ENCODE measurements around the gene CLCNKA.

Gene CLCNKA

GRCh38 chr1:16013908-16014258 lies 8.0 kb upstream of the CLCNKA start:
- Histone ChIP-seq H3K9me3 (ENCODE audit: insufficient read depth, low read length, severe bottlenecking) (no peaks in the 10 kb centered on the region), H3K4me3 (ENCODE audit: low read depth in 1 of 2, low read length in 2 of 2) (no peak overlapping the region), H3K4me2 (ENCODE audit: insufficient read depth, low read length) (no peak overlapping the region), H3K36me3 (ENCODE audit: insufficient read depth, low read length) (no peaks in the 10 kb centered on the region), H4K20me1 (ENCODE audit: insufficient read depth, low read length) (0 out of 2 replicates have a peak, but pooled peaks cover 10% of the 10 kb centered on the region), H3K27me3 (ENCODE audit: insufficient read depth, low read length, poor library complexity) (no peaks in the 10 kb centered on the region), H3K27ac (ENCODE audit: low read length) (no peak overlapping the region), H3K4me1 (ENCODE audit: insufficient read depth, low read length) (no peaks in the 10 kb centered on the region), H2AFZ (ENCODE audit: low read depth, low read length) (no peak overlapping the region), H3K9ac (ENCODE audit: low read depth, low read length) (no peak overlapping the region), H3K79me2 (ENCODE audit: insufficient read depth, low read length) (no peaks in the 10 kb centered on the region)
- DNase-seq, result no peak
- TF ChIP-seq CTCF (IDR thresholded peaks at IDR 0.05; ENCODE audit: borderline replicate concordance, extremely low read depth, low read length, poor library complexity, severe bottlenecking), result no peak
- no peak for TF ChIP-seq EZH2 (IDR thresholded peaks at IDR 0.05; ENCODE audit: borderline replicate concordance, low read depth, low read length, severe bottlenecking)
- no peak for ATAC-seq (ENCODE audit: insufficient read depth, low read depth)

GRCh38 chr1:16014509-16015482 lies 7.0 kb upstream of the CLCNKA start:
- Histone ChIP-seq H3K27me3 (ENCODE audit: insufficient read depth, low read length, poor library complexity) (peaks cover 1% of the 10 kb centered on the region), H4K20me1 (ENCODE audit: insufficient read depth, low read length) (peaks cover 7% of the 10 kb centered on the region; the same call in 1 of the 2 replicates), H3K27ac (ENCODE audit: low read length) (no peak overlapping the region), H3K4me1 (ENCODE audit: insufficient read depth, low read length) (no peaks in the 10 kb centered on the region), H3K36me3 (ENCODE audit: insufficient read depth, low read length) (no peaks in the 10 kb centered on the region), H3K9ac (ENCODE audit: low read depth, low read length) (no peak overlapping the region), H3K79me2 (ENCODE audit: insufficient read depth, low read length) (no peaks in the 10 kb centered on the region), H3K4me3 (ENCODE audit: low read depth in 1 of 2, low read length in 2 of 2) (no peak overlapping the region), H3K9me3 (ENCODE audit: insufficient read depth, low read length, severe bottlenecking) (no peaks in the 10 kb centered on the region), H3K4me2 (ENCODE audit: insufficient read depth, low read length) (no peak overlapping the region), H2AFZ (ENCODE audit: low read depth, low read length) (no peak overlapping the region)
- no peak for TF ChIP-seq CTCF (IDR thresholded peaks at IDR 0.05; ENCODE audit: borderline replicate concordance, extremely low read depth, low read length, poor library complexity, severe bottlenecking)
- no peak for TF ChIP-seq EZH2 (IDR thresholded peaks at IDR 0.05; ENCODE audit: borderline replicate concordance, low read depth, low read length, severe bottlenecking)
- DNase-seq (no peak), ATAC-seq (ENCODE audit: insufficient read depth, low read depth) (no peak)

GRCh38 chr1:16015491-16015890 lies 6.3 kb upstream of the CLCNKA start:
- no peaks in the 10 kb centered on the region for H3K79me2 ChIP-seq (ENCODE audit: insufficient read depth, low read length)
- TF ChIP-seq CTCF (IDR thresholded peaks at IDR 0.05; ENCODE audit: borderline replicate concordance, extremely low read depth, low read length, poor library complexity, severe bottlenecking), result no peak
- TF ChIP-seq EZH2 (IDR thresholded peaks at IDR 0.05; ENCODE audit: borderline replicate concordance, low read depth, low read length, severe bottlenecking), result no peak
- H3K27me3 ChIP-seq (ENCODE audit: insufficient read depth, low read length, poor library complexity), result peaks cover 8% of the 10 kb centered on the region
- no peaks in the 10 kb centered on the region for H3K36me3 ChIP-seq (ENCODE audit: insufficient read depth, low read length)
- no peak overlapping the region for H3K4me2 ChIP-seq (ENCODE audit: insufficient read depth, low read length)
- no peaks in the 10 kb centered on the region for H3K4me1 ChIP-seq (ENCODE audit: insufficient read depth, low read length)
- no peak overlapping the region for H3K27ac ChIP-seq (ENCODE audit: low read length)
- no peak for ATAC-seq (ENCODE audit: insufficient read depth, low read depth)
- peaks cover 6% of the 10 kb centered on the region; the same call in 1 of the 2 replicates for H4K20me1 ChIP-seq (ENCODE audit: insufficient read depth, low read length)
- H3K9me3 ChIP-seq (ENCODE audit: insufficient read depth, low read length, severe bottlenecking), result no peaks in the 10 kb centered on the region
- H2AFZ ChIP-seq (ENCODE audit: low read depth, low read length), result no peak overlapping the region
- no peak for DNase-seq
- no peak overlapping the region for H3K4me3 ChIP-seq (ENCODE audit: low read depth in 1 of 2, low read length in 2 of 2)
- H3K9ac ChIP-seq (ENCODE audit: low read depth, low read length), result no peak overlapping the region
